ENCODE data around the gene NHP2.

GRCh38 chr5:178201927-178202235 lies 48.2 kb upstream of the NHP2 start:
- no peak for TF ChIP-seq CTCF (conservative IDR thresholded peaks at IDR 0.05)
- no peak for TF ChIP-seq EZH2 (IDR thresholded peaks at IDR 0.05; ENCODE audit: low read depth)
